D721Med (cell line): ENCODE measurements around the gene PAFAH1B1.

Experiments
- DNase-seq: peaks from one replicate; pipeline ENCODE4 v3.0.0; 2011; ENCODE audit warnings: low spot score; ENCODE audit not compliant: insufficient read length
- FAIRE-seq: peaks from 2 replicates; lab custom pipeline; 2011; peaks lifted over from hg19 to GRCh38; lab: Jason Lieb, UNC
- TF ChIP-seq, protein P1 (sequence below): IDR thresholded peaks from 2 replicates; pipeline ENCODE4 v1.5.1; 2012; ENCODE audit warnings: mild to moderate bottlenecking, control low read depth; ENCODE audit not compliant: insufficient read depth; ENCODE audit errors: missing control alignments

PAFAH1B1 gene

DNA sequence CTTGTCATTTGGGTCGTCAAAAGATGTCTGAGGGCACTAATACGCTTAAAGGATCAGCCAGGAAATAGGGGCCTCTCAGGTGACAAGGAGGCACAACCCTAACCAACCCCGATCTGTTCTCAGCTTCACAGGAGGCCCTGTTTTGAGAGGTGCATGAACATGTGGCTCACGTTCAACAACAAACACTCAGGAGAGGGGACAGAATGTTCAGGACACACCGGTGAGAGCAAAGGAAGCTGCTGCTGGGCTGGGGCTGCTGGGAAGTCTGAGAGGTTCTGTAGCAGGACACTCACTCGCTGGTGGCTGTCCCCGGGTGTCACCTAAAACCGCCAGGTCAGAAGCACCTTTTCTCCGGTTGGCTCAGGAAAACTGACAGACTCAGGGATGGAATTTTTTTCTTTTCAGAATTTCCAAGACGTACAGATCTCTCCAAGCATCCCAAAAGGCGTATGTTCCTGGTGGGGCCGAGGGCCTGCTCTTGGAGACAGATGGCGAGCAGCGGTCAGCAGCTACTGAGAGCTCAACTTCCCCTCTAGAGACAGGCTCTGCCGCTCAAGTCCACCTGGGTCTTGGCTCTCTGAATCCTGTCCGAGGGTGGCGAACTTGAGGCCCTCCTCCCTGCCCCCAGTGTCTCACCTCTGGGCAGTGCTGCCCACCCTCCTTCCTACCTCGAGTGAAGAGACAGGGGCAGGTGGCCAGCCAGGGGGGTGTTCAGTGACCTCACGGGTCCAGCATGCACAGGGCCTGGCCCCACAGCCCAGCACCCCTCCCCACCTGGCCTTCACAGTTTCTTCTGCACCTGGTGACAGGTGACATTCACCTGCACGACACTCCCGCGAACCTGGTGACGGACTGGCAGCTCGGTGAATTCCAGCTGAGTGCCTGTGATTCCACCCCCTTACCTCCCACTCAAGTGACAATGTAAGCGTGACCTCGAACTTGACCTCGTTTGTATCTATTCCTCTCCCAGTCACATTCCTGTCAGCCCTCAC is 95.2 kb downstream of the PAFAH1B1 start:
- FAIRE-seq = peak; percentile 48
- TF ChIP-seq, protein P1, sequence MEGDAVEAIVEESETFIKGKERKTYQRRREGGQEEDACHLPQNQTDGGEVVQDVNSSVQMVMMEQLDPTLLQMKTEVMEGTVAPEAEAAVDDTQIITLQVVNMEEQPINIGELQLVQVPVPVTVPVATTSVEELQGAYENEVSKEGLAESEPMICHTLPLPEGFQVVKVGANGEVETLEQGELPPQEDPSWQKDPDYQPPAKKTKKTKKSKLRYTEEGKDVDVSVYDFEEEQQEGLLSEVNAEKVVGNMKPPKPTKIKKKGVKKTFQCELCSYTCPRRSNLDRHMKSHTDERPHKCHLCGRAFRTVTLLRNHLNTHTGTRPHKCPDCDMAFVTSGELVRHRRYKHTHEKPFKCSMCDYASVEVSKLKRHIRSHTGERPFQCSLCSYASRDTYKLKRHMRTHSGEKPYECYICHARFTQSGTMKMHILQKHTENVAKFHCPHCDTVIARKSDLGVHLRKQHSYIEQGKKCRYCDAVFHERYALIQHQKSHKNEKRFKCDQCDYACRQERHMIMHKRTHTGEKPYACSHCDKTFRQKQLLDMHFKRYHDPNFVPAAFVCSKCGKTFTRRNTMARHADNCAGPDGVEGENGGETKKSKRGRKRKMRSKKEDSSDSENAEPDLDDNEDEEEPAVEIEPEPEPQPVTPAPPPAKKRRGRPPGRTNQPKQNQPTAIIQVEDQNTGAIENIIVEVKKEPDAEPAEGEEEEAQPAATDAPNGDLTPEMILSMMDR = no peak
- DNase-seq = peak; percentile 39

DNA sequence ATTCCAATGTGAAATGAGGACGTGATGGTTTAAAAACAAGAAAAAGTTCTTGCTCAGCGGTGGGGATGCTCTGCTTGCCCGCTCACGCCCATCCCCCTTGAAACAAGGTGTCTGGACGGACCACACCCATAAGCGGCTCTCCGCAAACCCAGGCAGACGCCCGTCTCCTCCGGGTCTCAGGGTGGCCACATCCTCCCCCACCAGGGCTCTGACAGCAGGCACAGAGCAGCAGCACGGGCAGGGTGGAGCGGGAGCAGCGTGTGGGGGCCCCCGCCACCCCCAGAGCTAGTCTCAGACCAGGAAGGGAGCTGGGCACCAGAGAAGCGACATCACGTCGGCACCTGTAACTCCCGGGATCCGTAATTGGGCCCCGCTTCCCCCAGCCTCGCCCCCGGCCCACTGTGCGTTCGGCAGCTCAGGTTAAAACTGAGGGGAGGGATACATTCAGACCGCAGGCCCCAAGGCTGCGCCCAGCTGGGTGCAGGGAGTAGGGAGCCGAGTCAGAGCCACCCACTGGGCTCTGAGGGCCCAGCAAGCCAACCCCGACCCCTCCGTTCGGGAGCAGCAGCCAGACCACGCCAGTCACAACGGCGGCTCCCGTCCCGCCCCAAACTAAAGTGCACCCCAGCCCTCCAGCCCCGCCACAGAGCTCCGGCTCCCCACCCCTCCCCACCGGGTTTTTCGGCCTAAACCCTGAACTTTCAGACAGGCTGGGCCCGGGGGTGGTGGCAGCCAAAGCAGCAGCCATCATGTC is 96.1 kb downstream of the PAFAH1B1 start:
- TF ChIP-seq, protein P1 = no peak
- no peak for DNase-seq
- FAIRE-seq = no peak

DNA sequence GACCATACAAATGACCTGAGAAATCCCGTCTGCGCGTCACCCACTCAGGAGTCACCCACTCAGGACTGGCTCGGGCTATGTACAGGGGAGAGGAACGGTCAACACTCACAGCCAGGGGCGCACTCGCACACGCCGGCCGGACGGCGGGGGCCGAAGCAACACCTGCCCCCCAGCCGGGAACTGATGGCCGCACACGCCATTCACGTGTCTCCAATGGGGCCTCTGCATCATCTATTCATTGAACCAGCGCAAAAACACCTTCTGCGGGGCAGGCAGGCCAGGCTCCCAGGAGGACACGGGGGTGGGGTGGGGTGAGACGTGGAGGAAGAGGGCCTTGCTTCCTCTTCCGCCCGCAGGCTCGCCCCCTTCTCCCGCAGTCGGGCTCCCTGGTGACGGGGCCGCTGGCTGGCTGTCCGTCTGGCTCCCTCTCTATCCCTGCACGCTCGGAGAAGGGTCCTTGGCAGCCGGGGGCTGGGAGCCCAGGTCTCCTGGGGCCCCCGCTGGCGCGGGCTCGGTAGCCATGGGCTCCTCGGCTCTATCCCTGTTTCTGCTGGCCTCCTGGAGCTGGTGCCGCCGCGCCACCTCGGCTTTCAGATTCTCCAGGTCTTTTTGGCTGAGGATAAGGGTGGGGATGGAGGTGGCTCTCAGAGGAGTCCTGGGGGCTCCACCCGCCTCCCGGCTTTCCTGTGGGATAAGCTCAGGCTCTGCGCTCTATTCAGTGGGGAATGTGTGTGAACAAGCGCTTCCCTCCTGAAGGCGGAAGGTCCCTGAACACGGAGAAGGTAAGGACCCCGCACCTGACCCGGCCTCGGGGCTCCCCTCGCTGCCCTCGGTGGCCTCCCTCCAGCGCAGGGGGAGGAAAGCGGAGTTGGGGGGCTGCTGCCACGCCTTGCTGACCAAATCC is 97.0 kb downstream of the PAFAH1B1 start:
- TF ChIP-seq, protein P1 = no peak
- DNase-seq = peak; percentile 20
- FAIRE-seq = no peak

DNA sequence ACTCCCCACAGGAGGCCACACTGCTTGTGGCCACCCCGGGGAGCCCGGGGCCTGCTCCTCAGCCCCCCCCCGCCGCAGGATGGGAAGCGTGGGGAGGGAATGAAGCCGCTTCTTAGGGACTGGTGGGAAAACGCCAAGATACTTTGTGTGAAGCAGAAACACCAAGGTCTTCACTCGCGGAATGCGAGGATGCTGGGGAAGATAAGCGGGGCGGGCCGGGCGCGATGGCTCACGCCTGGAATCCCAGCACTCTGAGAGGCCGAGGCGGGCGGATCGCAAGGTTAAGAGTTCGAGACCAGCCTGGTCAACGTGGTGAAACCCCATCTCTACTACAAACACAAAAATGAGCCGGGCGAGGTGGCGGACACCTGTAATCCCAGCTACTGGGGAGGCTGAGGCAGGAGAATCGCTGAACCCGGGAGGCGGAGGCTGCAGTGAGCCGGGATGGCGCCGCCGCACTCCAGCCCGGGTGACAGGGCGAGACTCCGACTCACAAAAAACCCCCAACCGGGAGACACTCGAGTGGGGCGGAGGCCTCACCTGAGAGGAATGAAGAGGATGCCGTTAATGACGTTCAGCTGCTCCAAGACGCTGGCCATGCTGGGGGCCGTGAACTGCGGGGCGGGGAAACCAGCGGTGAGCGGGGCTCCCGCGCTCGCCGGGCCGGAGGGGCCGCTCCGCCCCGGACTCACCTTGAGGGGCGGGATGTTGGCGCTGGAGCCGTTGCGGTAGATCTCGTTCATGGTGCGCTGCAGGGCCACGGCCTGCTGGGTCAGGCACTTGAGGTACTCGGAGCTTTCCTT is 97.8 kb downstream of the PAFAH1B1 start:
- DNase-seq (no peak), FAIRE-seq (no peak)
- TF ChIP-seq, protein P1 = no peak

DNA sequence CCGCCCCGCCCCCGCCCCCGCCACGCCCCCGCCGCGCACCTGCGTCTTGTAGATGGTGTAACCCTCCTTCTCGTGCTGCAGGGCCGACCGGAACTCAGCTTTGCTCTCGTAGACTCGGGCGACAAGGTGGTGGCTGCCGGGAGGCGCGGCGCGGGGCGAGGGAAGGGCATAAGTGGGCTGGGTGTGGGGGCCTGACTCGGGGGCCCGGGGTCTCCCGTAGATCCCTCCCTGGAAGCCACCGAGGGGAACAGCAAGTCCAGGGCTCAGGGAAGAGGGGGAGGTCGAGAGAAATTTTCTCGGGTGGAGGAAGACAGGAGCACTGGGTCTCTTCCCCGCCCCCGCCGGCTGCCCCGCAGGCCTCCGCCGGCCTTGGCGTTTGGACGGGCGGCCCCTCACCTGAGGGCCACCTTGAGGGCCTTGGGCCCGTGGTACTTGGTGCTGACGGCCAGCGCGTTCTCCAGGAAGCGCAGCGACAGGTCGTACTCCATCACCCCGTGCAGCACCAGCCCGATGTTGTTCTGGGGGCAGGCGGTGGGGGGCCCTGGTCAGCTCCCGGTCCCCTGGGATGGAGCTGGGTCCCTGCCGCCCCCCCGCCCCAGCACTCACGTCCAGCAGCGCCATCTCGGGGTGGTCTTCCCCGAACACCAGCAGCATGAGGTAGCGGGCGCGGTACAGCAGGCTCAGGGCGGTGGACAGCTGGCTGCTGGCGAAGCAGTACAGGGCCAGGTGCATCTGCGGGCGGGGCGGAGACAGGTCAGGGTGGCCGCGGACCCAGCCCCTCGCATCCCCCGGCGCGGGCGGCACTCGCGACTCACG is 98.7 kb downstream of the PAFAH1B1 start:
- FAIRE-seq (no peak), DNase-seq (no peak)
- TF ChIP-seq, protein P1 = no peak
